Measurements from ENCODE around the gene BDP1.
"Not testable (repeated sequence)": the region's sequence is repeated elsewhere in the genome, so short reads cannot be mapped to it uniquely, and the experiment has no call there.

The BDP1 gene, protein sequence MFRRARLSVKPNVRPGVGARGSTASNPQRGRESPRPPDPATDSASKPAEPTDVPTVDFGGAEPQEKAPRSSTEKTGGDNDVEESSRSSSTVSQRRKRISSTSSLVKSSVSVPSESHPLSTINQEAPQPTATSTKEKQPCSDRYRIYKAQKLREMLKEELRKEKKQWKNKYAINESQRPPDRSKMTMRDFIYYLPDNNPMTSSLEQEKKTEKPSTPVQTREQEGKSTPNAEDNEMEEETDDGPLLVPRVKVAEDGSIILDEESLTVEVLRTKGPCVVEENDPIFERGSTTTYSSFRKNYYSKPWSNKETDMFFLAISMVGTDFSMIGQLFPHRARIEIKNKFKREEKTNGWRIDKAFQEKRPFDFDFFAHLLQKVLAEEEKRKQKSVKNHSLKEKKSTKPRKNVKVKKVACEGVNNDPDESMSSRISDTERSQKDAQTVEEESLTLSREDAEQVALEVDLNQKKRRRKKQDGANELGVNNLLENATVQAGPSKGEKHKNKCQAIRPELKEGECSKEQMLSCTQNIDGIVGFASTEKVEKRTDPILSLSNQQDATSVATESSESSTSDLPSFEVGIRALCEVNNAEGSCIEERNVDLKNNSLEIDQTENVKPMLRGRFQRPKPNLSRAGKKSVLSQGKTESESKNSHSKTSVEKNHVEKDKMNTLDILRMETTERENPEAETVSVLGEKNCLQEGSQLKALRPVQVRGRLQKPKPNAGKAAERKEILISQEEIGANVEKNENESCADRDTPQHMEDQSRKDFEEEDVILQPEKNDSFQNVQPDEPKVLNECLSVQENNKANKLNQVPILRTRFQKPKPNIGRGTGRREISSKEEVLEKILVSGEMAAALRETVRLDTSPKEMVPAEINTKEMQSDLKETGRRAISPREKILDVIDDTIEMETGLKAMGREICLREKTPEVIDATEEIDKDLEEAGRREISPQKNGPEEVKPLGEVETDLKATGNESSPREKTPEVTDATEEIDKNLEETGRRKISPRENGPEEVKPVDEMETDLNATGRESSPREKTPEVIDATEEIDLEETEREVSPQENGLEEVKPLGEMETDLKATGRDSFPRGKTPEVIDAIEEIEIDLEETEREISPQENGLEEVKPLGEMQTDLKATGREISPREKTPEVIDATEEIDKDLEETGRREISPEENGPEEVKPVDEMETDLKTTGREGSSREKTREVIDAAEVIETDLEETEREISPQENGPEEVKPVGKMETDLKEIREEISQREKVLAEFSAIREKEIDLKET (N-terminal part only)

DNA sequence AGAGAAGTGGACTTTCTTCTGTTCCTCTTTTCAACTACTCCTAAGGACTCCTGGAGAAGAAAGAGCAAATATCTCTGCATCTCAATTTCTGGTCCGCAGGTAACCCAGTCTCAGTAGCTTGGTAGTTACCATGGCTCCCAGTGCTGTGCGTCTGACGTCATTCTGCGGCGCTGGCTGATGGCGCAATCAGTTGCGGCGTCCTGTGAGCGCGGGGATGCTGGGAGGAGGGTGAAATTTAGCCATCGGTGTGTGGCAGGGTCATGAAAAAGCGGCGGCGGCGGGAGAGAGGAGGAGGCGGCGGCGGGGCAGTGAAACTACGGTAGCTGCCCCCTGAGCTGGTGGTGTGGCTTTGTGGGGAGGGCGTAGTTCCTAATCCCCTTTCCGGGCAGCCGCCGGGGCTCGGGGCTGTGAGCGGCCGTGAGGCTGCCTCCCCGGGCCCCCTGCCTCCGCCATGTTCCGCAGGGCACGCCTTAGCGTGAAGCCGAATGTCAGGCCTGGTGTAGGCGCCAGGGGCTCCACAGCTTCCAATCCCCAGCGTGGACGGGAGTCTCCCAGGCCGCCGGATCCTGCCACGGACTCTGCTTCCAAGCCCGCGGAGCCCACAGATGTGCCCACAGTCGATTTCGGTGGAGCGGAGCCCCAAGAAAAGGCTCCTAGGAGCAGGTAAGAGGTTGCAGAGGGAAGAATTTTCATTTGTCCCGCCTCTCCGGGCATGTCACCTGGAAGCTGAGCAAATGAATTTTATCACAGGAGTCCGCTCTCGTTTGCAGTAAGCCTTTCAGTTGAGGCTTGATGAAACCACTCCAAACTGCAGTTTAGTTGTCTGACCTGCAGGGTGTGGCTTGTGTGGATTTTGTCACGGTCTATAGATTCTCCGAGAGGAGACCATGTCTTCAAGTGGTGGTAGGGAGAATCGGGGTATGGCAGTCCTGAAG lies at the start of gene BDP1:
Gene BDP1 (plus strand): TSS at position 225 of the 935 bp plus-strand sequence. CDS start 227 bp downstream, at position 452.
- peak; percentile 94 for DNase-seq (ENCODE audit: low read depth)

DNA sequence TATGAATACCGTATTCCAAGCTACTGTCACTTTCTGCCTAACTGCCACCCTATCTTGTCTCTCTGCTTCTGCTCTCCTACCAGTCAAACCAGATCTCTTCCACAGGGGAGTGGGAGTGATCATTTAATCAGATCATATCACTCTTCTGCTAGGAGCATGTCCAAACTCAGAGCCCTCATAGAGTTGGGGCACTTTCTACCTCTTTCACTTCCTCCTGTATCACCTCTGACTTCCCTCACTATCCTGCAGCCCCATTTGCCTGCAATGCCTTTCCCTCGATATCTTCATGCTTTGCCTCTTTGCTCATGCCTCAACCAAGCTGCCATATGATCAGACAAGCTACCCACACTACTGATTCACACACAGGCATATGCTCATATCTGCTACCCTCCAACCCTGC lies 45.4 kb upstream of the BDP1 start:
- DNase-seq (ENCODE audit: low read depth) = not testable (repeated sequence)

DNA sequence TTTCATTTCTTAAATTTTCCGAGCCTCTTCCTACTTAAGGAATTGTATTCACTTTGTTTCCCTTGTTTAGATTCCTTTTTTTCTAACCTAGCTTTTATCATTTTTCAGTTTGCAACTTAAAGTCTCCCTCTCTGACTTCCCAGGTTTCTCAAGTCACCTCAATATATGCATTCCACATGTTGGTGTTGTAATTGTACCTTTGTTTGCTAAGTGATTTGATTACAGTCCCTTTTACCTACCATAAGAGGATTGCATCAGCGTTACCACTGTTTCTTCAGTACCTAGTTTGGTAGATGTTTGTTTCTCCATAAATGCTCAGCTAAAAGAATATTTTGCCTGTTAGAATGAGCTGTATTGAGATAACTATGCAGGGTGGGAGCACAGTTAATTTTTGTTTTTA lies 39.8 kb upstream of the BDP1 start:
- DNase-seq (ENCODE audit: low read depth) = not testable (repeated sequence)

DNA sequence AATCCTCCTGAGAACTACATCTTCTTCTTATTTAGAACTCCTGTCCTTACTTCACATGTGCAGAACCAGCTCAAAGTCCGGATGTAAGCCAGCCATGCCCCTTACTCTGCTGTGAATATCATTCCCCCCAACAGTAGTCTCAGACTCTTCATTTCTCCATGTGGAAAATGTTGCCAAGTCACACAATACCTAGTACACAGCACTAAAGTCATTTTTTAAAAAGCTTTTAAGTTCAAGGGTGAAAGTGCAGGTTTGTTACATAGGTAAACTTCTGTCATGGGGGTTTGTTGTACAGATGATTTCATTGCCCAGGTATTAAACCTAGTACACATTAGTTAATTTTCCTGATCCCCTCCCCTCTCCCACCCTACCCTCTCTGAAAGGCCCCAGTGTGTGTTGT lies 37.4 kb upstream of the BDP1 start:
- not testable (repeated sequence) for DNase-seq (ENCODE audit: low read depth)

DNA sequence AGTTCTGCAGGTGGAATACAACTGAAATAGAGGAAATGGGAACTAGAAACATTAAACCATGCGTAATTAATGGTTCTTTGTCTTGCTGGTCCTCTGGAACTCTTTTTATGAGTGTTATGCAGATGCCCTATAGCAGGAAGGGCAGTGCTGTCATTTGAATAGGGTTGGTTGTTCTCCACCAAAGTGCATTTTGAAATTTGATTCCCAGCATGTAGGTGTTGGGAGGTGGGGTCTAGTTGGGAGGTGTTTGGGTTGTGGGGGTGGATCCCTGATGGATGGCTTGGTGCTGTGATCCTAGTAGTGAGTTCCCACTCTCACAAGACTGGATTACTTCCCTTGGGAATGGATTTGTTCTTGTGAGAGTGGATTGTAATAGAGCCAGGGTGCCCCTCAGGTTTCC lies 34.2 kb upstream of the BDP1 start:
- DNase-seq (ENCODE audit: low read depth) = not testable (repeated sequence)

DNA sequence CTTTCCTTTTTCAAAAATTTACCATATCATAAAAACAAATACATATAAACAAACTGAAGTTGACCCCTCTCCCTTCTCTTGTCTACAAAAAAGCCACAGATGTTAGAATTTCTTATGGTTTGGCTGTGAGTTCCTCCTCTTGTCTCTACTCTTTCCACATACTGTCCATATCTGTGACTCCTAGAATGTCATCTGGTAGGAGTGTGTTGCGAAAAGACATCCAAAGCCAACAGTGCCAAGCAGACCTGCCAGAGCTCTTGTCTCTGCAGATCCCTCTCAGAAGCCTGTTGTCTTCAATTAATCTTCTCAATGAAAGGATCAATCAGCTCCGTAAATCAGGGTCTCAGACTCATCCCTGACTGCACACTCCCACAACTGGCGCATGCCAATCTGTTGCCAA lies 31.6 kb upstream of the BDP1 start:
- not testable (repeated sequence) for DNase-seq (ENCODE audit: low read depth)

DNA sequence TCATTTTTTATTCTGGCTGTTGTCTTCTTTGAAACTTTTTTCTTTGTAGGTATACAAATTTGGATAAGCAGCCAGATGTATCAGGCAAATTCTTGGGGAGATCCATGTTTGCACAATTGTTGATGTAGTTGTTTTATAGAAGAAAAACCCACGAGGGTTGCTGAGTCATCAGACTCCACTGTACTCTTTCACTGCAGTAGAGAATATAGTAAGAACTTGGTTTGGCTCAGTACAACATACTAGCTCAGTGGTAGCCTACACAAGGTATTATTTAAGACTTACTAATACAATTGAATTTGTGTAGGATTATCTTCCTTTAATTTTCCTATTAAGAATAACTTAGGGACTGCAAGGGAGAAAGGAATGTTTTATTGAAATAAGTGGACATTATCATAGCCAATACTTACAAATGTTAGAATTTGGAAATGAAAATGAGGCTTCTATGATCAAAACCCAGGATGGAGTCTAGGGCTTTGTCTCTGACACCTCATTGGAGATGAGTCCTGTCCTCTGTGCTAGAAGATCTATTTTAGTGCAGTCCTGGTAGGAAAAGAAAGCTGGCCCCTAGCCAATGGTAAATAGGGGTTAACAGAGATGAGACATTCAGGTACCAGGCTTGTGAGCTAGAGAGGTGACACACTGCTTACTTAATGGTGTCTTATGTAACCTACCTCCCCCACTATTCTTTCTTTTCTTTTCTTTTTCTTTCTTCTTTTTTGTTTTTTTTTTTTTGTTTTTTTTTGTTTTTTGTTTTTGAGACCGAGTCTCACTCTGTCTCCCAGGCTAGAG lies 28.6 kb upstream of the BDP1 start:
- not testable (repeated sequence) for DNase-seq (ENCODE audit: low read depth)

DNA sequence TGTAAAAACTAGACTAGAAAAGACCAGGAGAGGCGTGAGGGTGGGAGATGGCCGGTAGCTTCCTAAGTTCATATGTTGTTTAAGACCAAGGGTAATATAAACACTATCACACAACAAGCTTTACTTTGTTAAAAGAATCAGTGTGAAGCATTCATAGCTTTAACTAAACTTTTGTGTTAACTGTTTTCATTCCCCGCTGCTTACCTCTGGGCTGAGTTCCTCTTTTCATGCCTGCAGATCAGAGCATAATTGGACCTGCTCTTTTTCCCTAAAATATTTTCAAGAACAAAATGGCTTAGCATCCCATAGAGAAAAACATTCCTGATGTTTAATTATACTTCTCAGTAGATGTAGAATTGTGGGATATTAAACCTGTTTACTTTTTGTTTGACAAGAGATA lies 23.0 kb upstream of the BDP1 start:
- DNase-seq (ENCODE audit: low read depth) = not testable (repeated sequence)

DNA sequence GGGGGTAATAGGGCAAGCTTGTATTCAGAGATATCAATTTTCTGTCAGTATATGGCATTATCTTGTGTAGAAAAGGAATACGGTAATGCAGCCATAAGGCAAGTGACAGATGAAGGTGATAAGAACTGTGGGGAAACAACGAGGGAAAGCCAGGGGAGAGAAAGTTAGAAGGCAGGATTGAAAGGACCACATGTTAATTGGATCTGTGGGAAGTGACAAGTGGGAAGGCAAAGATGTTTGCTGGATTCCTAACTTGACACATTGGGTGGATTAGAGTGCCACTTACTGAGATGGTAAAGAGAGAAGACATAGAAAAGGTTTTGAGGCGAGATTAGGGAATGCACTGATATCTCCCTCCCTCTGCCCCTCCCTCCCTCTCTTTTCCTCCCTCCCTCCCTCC lies 20.6 kb upstream of the BDP1 start:
- not testable (repeated sequence) for DNase-seq (ENCODE audit: low read depth)

DNA sequence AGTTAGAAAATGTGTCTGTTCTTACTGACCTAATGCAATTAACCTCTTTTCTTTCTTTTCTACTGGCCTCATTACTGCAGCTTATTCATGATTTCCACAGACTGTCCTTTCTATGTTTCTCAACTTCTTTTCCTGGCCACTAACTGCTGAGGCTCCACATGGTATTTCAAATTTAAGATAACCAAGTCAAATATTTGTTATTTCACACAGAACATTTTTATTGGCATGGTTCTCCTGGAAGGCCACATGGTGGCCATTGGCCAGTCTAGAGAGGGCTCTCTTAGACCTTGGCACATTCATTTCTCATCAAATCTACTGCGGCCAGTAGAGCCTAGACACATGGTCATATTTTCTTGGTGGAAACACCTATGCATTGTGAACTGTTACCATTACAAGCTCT lies 13.9 kb upstream of the BDP1 start:
- not testable (repeated sequence) for DNase-seq (ENCODE audit: low read depth)

DNA sequence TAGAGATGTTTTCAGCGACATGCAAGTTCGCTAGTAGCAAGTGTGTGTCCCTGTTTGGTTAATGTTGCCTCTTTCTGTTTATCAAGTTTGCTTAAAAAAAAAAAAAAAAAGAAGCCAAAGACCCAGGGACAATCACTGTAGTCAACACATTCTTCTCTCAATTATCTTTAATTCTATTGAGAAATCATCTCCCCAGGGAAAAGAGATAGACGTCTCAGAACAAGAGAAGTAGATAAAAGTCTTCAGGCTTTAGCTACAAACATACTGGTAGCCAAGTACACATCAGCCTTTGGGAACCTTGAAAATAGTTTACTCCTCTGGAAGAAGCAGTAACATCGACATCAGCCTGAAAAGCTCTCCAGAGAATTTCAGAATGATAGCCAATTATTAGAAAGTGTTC lies 11.6 kb upstream of the BDP1 start:
- DNase-seq (ENCODE audit: low read depth) = not testable (repeated sequence)

DNA sequence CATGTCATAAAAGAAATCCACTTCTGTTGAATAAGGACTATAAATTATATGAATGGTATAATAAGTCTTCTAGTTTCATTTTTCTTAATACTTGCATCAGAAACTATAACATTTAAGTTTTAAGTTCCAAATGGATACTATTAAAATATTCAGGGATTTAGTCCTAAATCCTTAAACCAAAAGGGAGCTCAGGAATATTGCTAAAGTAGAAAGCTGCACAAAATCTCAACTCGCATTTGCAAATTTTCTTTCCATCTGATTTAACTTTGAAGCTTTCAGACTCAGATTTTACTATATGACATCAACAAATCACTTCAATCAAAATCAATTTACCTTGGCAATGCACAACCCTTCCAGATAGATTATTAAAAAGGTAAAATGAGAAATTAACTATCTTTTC lies 10.4 kb upstream of the BDP1 start:
- not testable (repeated sequence) for DNase-seq (ENCODE audit: low read depth)

DNA sequence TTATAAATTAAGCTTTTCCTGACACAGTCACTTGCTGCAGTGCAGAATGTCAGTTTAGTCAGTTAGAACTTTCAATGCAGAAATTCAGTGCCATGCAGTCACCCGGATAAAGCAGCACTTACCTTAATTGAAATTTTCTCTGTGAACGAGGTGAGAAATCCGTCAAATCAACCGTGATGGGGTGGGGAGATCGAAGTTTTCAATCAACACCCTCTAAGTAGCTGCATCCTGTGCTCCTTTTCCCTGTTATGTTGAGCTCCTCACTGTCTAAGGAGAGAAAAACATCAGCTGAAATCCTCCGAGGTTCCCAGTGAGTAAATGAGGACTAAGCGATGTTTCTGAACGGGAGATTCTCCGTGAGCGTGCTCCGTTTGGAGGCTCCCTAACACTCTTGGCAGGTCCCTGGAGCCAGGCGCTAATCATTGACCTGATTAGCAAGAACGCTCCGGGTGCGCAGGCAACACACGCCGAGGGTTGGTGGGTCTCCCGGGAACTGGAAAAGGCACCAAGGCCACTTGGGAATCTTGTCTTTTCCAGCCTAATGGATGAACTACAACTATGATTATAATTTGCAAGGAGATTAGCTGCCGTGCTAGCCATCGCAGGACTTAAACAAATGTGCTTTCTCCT lies 9.8 kb upstream of the BDP1 start:
- DNase-seq (ENCODE audit: low read depth) = not testable (repeated sequence)

DNA sequence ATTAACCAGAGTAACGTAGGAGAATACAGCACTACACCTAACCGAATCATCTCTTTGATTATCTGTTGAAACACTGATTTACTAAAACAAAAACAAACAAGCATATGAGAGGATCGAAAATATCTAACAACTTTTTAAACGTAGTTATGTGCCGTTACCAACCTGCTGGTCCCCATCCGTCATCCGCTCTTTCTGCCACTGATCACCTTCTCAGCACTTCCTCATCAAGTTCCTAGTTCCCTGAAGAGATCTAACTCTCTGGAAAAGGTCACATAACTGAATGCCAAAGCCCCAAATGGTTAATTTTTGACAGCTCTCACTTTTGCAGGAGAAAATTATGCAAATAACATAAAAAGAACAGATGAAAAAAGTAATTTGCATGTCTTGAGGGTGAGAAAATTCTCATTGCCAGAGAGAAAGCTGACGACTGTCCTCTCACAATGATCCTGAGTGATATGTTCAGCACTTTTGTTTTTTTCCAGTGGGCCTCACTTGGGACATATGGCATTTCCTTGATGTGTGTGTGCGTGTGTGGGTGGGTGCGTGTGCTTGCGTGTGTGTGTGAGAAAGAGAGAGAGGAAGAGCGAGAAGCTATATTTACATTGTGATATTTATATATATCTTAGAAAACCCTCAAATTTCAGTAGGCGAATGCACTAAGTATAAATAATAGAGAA lies 8.8 kb upstream of the BDP1 start:
- DNase-seq (ENCODE audit: low read depth) = not testable (repeated sequence)

DNA sequence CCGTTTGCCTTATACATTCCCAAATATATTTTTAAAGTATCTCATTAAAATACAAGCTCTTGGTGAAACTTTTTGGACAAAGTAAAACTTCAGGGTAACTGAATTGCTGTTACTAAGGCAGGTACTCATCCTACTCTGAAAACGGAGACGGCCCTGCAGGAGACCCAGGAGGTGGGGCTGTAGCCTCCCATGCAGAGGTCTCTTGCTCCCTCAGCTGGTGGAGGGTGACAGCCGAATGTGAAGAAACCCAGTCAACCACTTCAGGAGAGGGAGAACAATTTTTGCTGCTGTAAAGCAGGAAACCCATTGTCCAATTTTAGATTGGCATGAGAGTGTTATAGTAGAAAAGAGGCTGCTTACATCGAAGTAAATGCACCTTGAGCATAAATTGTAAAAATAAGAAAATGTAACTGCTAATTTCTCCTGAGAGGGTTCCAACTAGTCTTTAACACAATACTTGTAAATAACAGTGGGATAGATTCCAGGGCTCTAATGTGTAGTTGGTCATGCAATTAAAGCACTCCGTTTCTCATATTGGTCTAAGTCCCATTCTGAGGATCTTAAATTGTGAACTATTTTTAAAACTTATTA lies 8.1 kb upstream of the BDP1 start:
- peak; percentile 23 for DNase-seq (ENCODE audit: low read depth)

DNA sequence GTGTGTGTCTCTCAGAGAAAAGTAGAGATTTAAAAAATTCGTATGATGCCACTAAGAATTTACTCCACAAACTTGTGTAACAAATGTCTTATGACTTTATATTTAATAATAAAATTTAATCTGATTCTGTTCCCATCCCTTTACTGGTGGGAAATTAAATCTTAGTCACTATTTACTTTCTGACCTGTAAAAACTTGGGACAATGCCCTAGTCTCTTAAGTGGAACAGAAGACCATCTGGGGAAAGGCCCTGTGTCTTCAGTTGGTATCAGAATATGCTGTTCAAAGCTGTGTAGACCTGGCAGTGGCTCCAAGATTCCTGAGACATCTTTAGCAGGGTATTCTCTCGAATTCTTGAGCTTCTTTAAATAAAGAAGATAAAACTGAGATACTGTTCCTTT lies 2.6 kb upstream of the BDP1 start:
- DNase-seq (ENCODE audit: low read depth) = no peak

DNA sequence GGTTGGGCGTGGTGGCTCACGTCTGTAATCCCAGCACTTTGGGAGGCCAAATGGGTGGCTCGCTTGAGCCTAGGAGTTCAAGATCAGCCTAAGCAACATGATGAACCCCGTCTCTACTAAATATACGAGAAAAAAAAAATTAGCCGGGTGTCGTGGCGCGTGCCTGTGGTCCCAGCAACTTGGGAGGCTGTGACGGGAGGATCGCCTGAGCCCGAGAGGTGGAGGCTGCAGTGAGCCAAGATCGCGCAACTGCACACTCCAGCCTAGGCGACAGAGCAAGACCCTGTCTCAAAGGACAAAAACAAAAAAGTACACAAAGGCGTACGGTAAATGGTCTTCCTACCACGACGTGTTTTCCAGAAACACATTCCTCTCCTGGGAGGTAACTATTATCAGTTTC lies 538 bp upstream of the BDP1 start:
- no peak for DNase-seq (ENCODE audit: low read depth)

DNA sequence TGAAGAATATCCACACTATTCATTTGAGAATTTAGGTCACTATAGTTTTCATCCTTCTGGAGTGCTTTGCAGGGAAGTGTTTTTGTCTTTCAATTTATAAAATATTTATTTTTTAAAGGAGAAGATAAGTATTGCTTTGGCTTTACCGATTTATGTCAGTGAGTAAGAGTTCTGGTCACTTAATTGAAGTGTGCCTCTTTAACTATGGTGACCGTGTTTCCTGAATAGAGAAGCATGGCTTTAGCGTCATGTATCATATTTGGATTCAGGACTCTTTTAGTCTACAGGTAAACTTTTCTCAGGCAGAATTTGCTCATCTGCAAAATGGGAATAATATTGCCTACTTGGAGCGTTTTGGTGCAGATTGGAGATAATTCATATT lies 902 bp downstream of the BDP1 start:
- no peak for DNase-seq (ENCODE audit: low read depth)

DNA sequence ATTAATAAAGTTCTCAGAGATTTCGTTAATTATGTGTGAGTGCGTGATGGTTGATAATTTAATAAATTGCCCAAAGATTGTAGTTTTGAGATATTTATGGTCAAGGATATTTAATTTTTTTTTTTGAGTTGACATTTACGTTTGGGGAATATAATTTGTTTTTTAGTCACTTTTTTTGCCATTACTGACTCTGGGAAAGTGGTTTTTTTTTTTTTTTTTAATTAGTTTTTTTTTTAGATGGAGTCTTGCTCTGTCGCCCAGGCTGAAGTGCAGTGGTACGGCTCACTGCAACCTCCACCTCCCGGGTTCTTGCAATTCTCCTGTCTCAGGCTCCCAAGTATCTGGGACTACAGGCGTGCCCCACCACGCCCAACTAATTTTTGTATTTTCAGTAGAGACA lies 1.7 kb downstream of the BDP1 start:
- DNase-seq (ENCODE audit: low read depth) = no peak

Measured in activated T-cell treated with anti-CD3 and anti-CD28 coated beads for 1 hour (primary cell).